Activated T-cell treated with anti-CD3 and anti-CD28 coated beads, Interleukin-2, amount 50 U/mL, for 4 hours (primary cell): ENCODE data around the gene PRKAG2. TPM values are rescaled to one million over a fixed set of nuclear protein-coding genes. Genes with fewer than 3 reads are reported as not detected.

Experiments used
- ATAC-seq, 2 donors: fragments of 200-7000 bp; cut with Tn5 transposase; one replicate each; pipeline ENCODE4 v1.10.0; 2021
- DNase-seq: peaks from one replicate; pipeline ENCODE4 v3.0.0-alpha.2; 2020
- H3K27me3 Mint-ChIP-seq: one replicate; pipeline ENCODE4 v1.8.0; 2021; ENCODE audit warnings: low read depth, mixed read lengths
- H3K36me3 Mint-ChIP-seq: one replicate; pipeline ENCODE4 v1.8.0; 2022; ENCODE audit warnings: mixed read lengths; ENCODE audit not compliant: insufficient read depth
- H3K4me1 Mint-ChIP-seq: one replicate; pipeline ENCODE4 v1.8.0; 2021; ENCODE audit warnings: low read depth, mixed read lengths
- H3K4me3 Mint-ChIP-seq: one replicate; pipeline ENCODE4 v1.8.0; 2021; ENCODE audit warnings: mild to moderate bottlenecking, moderate library complexity, mixed read lengths
- H3K9me3 Mint-ChIP-seq: one replicate; pipeline ENCODE4 v1.8.0; 2021; ENCODE audit warnings: mixed read lengths
- total RNA-seq, 3 donors: library from RNA; stranded (reverse); gene quantifications; one replicate each; pipeline ENCODE4 v1.2.1, GENCODE V29; 2021

The PRKAG2 gene
- total RNA-seq, 3 donors from 2014 or later: 28.6 to 31.5 (median 29.3) TPM

- H3K27me3 Mint-ChIP-seq: no peaks in the 10 kb centered on the region
- ATAC-seq (no peak), DNase-seq (no peak)
- H3K4me1 Mint-ChIP-seq: peaks cover 6% of the 10 kb centered on the region
- peaks cover 9% of the 10 kb centered on the region for H3K9me3 Mint-ChIP-seq
- H3K36me3 Mint-ChIP-seq: peaks cover 43% of the 10 kb centered on the region
- H3K4me3 Mint-ChIP-seq: no peak overlapping the region
Measured at GRCh38 chr7:151669762-151670161, 207.2 kb downstream of the PRKAG2 start.

GRCh38 chr7:151666886-151667285, 210.0 kb downstream of the PRKAG2 start:
- Mint-ChIP-seq H3K4me1 (peaks cover 6% of the 10 kb centered on the region), H3K36me3 (peaks cover 38% of the 10 kb centered on the region), H3K27me3 (no peaks in the 10 kb centered on the region), H3K9me3 (peaks cover 9% of the 10 kb centered on the region), H3K4me3 (no peak overlapping the region)
- DNase-seq: no peak
- ATAC-seq: no peak

- H3K9me3 Mint-ChIP-seq: peaks cover 8% of the 10 kb centered on the region
- DNase-seq (no peak), ATAC-seq (no peak)
- peaks cover 6% of the 10 kb centered on the region for H3K4me1 Mint-ChIP-seq
- no peaks in the 10 kb centered on the region for H3K27me3 Mint-ChIP-seq
- H3K4me3 Mint-ChIP-seq: no peak overlapping the region
- H3K36me3 Mint-ChIP-seq: peaks cover 36% of the 10 kb centered on the region
Measured at GRCh38 chr7:151665368-151665767, 211.5 kb downstream of the PRKAG2 start.

- ATAC-seq (no peak), DNase-seq (no peak)
- peaks cover 4% of the 10 kb centered on the region for H3K9me3 Mint-ChIP-seq
- H3K4me3 Mint-ChIP-seq: no peak overlapping the region
- peaks cover 27% of the 10 kb centered on the region for H3K36me3 Mint-ChIP-seq
- H3K27me3 Mint-ChIP-seq: no peaks in the 10 kb centered on the region
- H3K4me1 Mint-ChIP-seq: peaks cover 4% of the 10 kb centered on the region
Measured at GRCh38 chr7:151664268-151664667, 212.6 kb downstream of the PRKAG2 start.

GRCh38 chr7:151663382-151664100, 213.4 kb downstream of the PRKAG2 start:
- no peaks in the 10 kb centered on the region for H3K27me3 Mint-ChIP-seq
- H3K4me1 Mint-ChIP-seq: peaks cover 4% of the 10 kb centered on the region
- ATAC-seq (no peak), DNase-seq (no peak)
- H3K36me3 Mint-ChIP-seq: peaks cover 22% of the 10 kb centered on the region
- H3K4me3 Mint-ChIP-seq: no peak overlapping the region
- H3K9me3 Mint-ChIP-seq: peaks cover 4% of the 10 kb centered on the region

GRCh38 chr7:151662251-151662826, 214.6 kb downstream of the PRKAG2 start:
- Mint-ChIP-seq H3K36me3 (peaks cover 11% of the 10 kb centered on the region), H3K9me3 (peaks cover 4% of the 10 kb centered on the region), H3K27me3 (no peaks in the 10 kb centered on the region), H3K4me1 (peaks cover 2% of the 10 kb centered on the region), H3K4me3 (no peak overlapping the region)
- DNase-seq: no peak
- no peak for ATAC-seq

- Mint-ChIP-seq H3K36me3 (peaks cover 7% of the 10 kb centered on the region), H3K4me3 (no peak overlapping the region), H3K4me1 (no peaks in the 10 kb centered on the region), H3K27me3 (no peaks in the 10 kb centered on the region), H3K9me3 (no peaks in the 10 kb centered on the region)
- DNase-seq (no peak), ATAC-seq (no peak)
Measured at GRCh38 chr7:151661587-151661986, 215.3 kb downstream of the PRKAG2 start.

- DNase-seq (no peak), ATAC-seq (no peak)
- H3K27me3 Mint-ChIP-seq: no peaks in the 10 kb centered on the region
- no peaks in the 10 kb centered on the region for H3K9me3 Mint-ChIP-seq
- no peak overlapping the region for H3K4me3 Mint-ChIP-seq
- H3K36me3 Mint-ChIP-seq: peaks cover 7% of the 10 kb centered on the region
- H3K4me1 Mint-ChIP-seq: no peaks in the 10 kb centered on the region
Measured at GRCh38 chr7:151660141-151660540, 216.8 kb downstream of the PRKAG2 start.

- Mint-ChIP-seq H3K4me3 (no peak overlapping the region), H3K36me3 (peaks cover 3% of the 10 kb centered on the region), H3K9me3 (no peaks in the 10 kb centered on the region), H3K4me1 (no peaks in the 10 kb centered on the region), H3K27me3 (no peaks in the 10 kb centered on the region)
- no peak for DNase-seq
- ATAC-seq: no peak
Measured at GRCh38 chr7:151659219-151659618, 217.7 kb downstream of the PRKAG2 start.

GRCh38 chr7:151658778-151659177, 218.1 kb downstream of the PRKAG2 start:
- no peaks in the 10 kb centered on the region for H3K9me3 Mint-ChIP-seq
- ATAC-seq: no peak
- H3K27me3 Mint-ChIP-seq: no peaks in the 10 kb centered on the region
- no peak overlapping the region for H3K4me3 Mint-ChIP-seq
- no peak for DNase-seq
- H3K4me1 Mint-ChIP-seq: no peaks in the 10 kb centered on the region
- peaks cover 3% of the 10 kb centered on the region for H3K36me3 Mint-ChIP-seq

GRCh38 chr7:151657173-151657572, 219.7 kb downstream of the PRKAG2 start:
- Mint-ChIP-seq H3K27me3 (no peaks in the 10 kb centered on the region), H3K9me3 (no peaks in the 10 kb centered on the region), H3K36me3 (peaks cover 3% of the 10 kb centered on the region), H3K4me1 (no peaks in the 10 kb centered on the region), H3K4me3 (no peak overlapping the region)
- DNase-seq: no peak
- no peak for ATAC-seq

- H3K4me3 Mint-ChIP-seq: no peak overlapping the region
- H3K9me3 Mint-ChIP-seq: no peaks in the 10 kb centered on the region
- ATAC-seq (no peak), DNase-seq (no peak)
- peaks cover 7% of the 10 kb centered on the region for H3K36me3 Mint-ChIP-seq
- H3K27me3 Mint-ChIP-seq: no peaks in the 10 kb centered on the region
- no peaks in the 10 kb centered on the region for H3K4me1 Mint-ChIP-seq
Measured at GRCh38 chr7:151655555-151655954, 221.4 kb downstream of the PRKAG2 start.

- H3K36me3 Mint-ChIP-seq: peaks cover 11% of the 10 kb centered on the region
- H3K27me3 Mint-ChIP-seq: no peaks in the 10 kb centered on the region
- no peaks in the 10 kb centered on the region for H3K4me1 Mint-ChIP-seq
- no peak overlapping the region for H3K4me3 Mint-ChIP-seq
- ATAC-seq: no peak
- no peaks in the 10 kb centered on the region for H3K9me3 Mint-ChIP-seq
- no peak for DNase-seq
Measured at GRCh38 chr7:151652111-151652510, 224.8 kb downstream of the PRKAG2 start.

GRCh38 chr7:151650161-151650560, 226.8 kb downstream of the PRKAG2 start:
- H3K9me3 Mint-ChIP-seq: no peaks in the 10 kb centered on the region
- H3K36me3 Mint-ChIP-seq: peaks cover 16% of the 10 kb centered on the region
- H3K4me3 Mint-ChIP-seq: no peak overlapping the region
- DNase-seq: no peak
- H3K4me1 Mint-ChIP-seq: no peaks in the 10 kb centered on the region
- no peak for ATAC-seq
- H3K27me3 Mint-ChIP-seq: no peaks in the 10 kb centered on the region

- Mint-ChIP-seq H3K27me3 (no peaks in the 10 kb centered on the region), H3K4me3 (no peak overlapping the region), H3K4me1 (no peaks in the 10 kb centered on the region), H3K36me3 (peaks cover 16% of the 10 kb centered on the region), H3K9me3 (no peaks in the 10 kb centered on the region)
- ATAC-seq: no peak
- no peak for DNase-seq
Measured at GRCh38 chr7:151648429-151648828, 228.5 kb downstream of the PRKAG2 start.
